Trophoblast cell (in vitro differentiated cells and primary cell): ENCODE results near the gene TNRC6C.
"Not testable (repeated sequence)": the region's sequence is repeated elsewhere in the genome, so short reads cannot be mapped to it uniquely, and the experiment has no call there.

Experiments
- DNase-seq, 2 donors: peaks; one replicate each; pipeline ENCODE4 v3.0.0-alpha.2; 2016
- H2AFZ ChIP-seq: 2 replicates; pipeline ENCODE4 v1.6.1; 2013; ENCODE audit warnings: low read length, moderate library complexity, mild to moderate bottlenecking; ENCODE audit not compliant: insufficient read depth, poor library complexity
- H2AK5ac ChIP-seq: 2 replicates; pipeline ENCODE4 v1.6.1; 2013; ENCODE audit warnings: mild to moderate bottlenecking, low read length
- H2BK120ac ChIP-seq: 2 replicates; pipeline ENCODE4 v1.6.1; 2013; ENCODE audit warnings: low read length, mild to moderate bottlenecking, moderate library complexity; ENCODE audit not compliant: insufficient read depth, poor library complexity
- H2BK12ac ChIP-seq: 2 replicates; pipeline ENCODE4 v1.6.1; 2013; ENCODE audit warnings: mild to moderate bottlenecking, low read length, moderate library complexity
- H2BK5ac ChIP-seq: 2 replicates; pipeline ENCODE4 v1.6.1; 2013; ENCODE audit warnings: low read length, low read depth, moderate library complexity, mild to moderate bottlenecking; ENCODE audit not compliant: poor library complexity
- H3K14ac ChIP-seq: 2 replicates; pipeline ENCODE4 v1.6.1; 2013; ENCODE audit warnings: mild to moderate bottlenecking, low read length
- H3K18ac ChIP-seq: 2 replicates; pipeline ENCODE4 v1.6.1; 2013; ENCODE audit warnings: mild to moderate bottlenecking, low read length
- H3K23ac ChIP-seq: 2 replicates; pipeline ENCODE4 v1.6.1; 2013; ENCODE audit warnings: low read length
- H3K27ac ChIP-seq: 2 replicates; pipeline ENCODE4 v1.5.1; 2013; ENCODE audit warnings: low read depth, mild to moderate bottlenecking, inconsistent platforms, low read length, moderate library complexity
- H3K27me3 ChIP-seq: 2 replicates; pipeline ENCODE4 v1.6.1; 2013; ENCODE audit warnings: inconsistent platforms, mild to moderate bottlenecking, low read length, moderate library complexity; ENCODE audit not compliant: insufficient read depth
- H3K36me3 ChIP-seq, 2 experiments: 1 replicate in 1 of 2; 2 replicates in 1 of 2; pipeline ENCODE4 v1.6.1; 2013; ENCODE audit warnings: low read length in 2 of 2, mild to moderate bottlenecking in 2 of 2, moderate library complexity in 1 of 2; ENCODE audit not compliant: insufficient read depth in 2 of 2, control insufficient read depth in 1 of 2
- H3K4ac ChIP-seq: 2 replicates; pipeline ENCODE4 v1.6.1; 2013; ENCODE audit warnings: low read depth, mild to moderate bottlenecking, low read length, moderate library complexity
- H3K4me1 ChIP-seq, 2 experiments: 1 replicate in 1 of 2; 2 replicates in 1 of 2; pipeline ENCODE4 v1.6.1; 2013; ENCODE audit warnings: low read length in 2 of 2, mild to moderate bottlenecking in 2 of 2, moderate library complexity in 1 of 2; ENCODE audit not compliant: insufficient read depth in 2 of 2, control insufficient read depth in 1 of 2
- H3K4me2 ChIP-seq: 2 replicates; pipeline ENCODE4 v1.6.1; 2013; ENCODE audit warnings: inconsistent platforms, mild to moderate bottlenecking, low read length, moderate library complexity
- H3K4me3 ChIP-seq: 2 replicates; pipeline ENCODE4 v1.5.1; 2013; ENCODE audit warnings: mild to moderate bottlenecking, low read depth, low read length, inconsistent platforms
- H3K79me1 ChIP-seq: one replicate; pipeline ENCODE4 v1.6.1; 2013; ENCODE audit warnings: low read length
- H3K79me2 ChIP-seq: 2 replicates; pipeline ENCODE4 v1.6.1; 2013; ENCODE audit warnings: low read length, mild to moderate bottlenecking; ENCODE audit not compliant: control insufficient read depth, insufficient read depth, poor library complexity
- H3K9ac ChIP-seq: 2 replicates; pipeline ENCODE4 v1.6.1; 2013; ENCODE audit warnings: mild to moderate bottlenecking, low read length
- H3K9me3 ChIP-seq: 2 replicates; pipeline ENCODE4 v1.6.1; 2013; ENCODE audit warnings: low read depth, mild to moderate bottlenecking, control low read depth, inconsistent platforms, low read length; ENCODE audit not compliant: insufficient read depth
- H4K12ac ChIP-seq: 2 replicates; pipeline ENCODE4 v1.6.1; 2013; ENCODE audit warnings: low read depth, mild to moderate bottlenecking, low read length, moderate library complexity
- H4K8ac ChIP-seq: 2 replicates; pipeline ENCODE4 v1.6.1; 2013; ENCODE audit warnings: low read depth, mild to moderate bottlenecking, low read length, moderate library complexity
- H4K91ac ChIP-seq: one replicate; pipeline ENCODE4 v1.6.1; 2013; ENCODE audit warnings: low read depth, mild to moderate bottlenecking, low read length, moderate library complexity
- WGBS: extraction: QIAGEN DNeasy Blood & Tissue Kit; methylation state at CpG from one replicate; pipeline ENCODE4 v1.1.7; 2013; ENCODE audit warnings: missing lambda C conversion rate; ENCODE audit not compliant: insufficient read length, insufficient coverage; ENCODE audit errors: extremely low coverage; 5-methylcytosine and 5-hydroxymethylcytosine counted together

TNRC6C gene

DNA sequence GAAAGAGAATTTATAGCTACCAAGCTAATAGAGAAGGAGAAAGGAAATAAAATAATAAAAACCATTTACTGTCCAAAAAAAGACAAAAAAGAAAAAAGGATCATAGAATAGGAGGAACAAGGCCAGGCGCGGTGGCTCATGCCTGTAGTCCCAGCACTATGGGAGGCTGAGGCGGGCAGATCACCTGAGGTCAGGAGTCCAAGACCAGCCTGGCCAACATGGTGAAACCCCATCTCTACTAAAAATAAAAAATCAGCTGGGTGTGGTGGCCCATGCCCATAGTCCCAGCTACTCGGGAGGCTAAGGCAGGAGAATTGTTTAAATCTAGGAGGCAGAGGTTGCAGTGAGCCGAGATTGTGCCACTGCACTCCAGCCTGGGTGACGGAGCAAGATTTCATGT, 23.9 kb downstream of the TNRC6C start:
- not testable (repeated sequence) for H4K91ac ChIP-seq

DNA sequence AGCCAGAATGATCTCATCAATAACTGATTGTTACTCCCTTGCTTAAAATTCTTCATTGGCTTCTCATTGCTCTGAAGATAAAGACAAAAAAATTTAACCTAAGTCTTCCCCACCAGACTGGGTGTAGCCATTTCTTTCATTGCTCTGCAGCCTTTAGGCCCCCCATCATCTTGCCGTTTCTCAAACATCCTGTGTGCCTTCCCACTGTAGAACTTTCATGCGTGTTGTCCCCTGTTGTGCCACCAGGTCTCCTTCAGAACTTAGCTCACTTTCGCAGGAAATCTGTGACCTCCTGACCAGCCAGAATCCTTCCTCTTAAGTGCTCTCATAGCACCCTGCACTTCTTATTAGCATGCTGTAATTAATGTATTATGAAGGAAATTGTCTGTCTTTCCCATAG, 31.8 kb downstream of the TNRC6C start:
- H3K9ac ChIP-seq: no peak overlapping the region

More for the DNA sequence above, 23.9 kb downstream of the TNRC6C start:
- H4K12ac ChIP-seq, H4K8ac ChIP-seq, DNase-seq, H2BK120ac ChIP-seq, H2BK5ac ChIP-seq, H3K27ac ChIP-seq, H3K4me2 ChIP-seq, H2AFZ ChIP-seq, H3K9ac ChIP-seq, H3K4me3 ChIP-seq, H3K9me3 ChIP-seq, H3K4me1 ChIP-seq, H3K4ac ChIP-seq, H3K14ac ChIP-seq, H3K36me3 ChIP-seq, H2BK12ac ChIP-seq, H3K18ac ChIP-seq, H2AK5ac ChIP-seq, H3K27me3 ChIP-seq, H3K23ac ChIP-seq, H3K79me2 ChIP-seq, H3K79me1 ChIP-seq: not testable (repeated sequence)
- WGBS: no CpG with 5 or more reads among the region's 6 CpGs

DNA sequence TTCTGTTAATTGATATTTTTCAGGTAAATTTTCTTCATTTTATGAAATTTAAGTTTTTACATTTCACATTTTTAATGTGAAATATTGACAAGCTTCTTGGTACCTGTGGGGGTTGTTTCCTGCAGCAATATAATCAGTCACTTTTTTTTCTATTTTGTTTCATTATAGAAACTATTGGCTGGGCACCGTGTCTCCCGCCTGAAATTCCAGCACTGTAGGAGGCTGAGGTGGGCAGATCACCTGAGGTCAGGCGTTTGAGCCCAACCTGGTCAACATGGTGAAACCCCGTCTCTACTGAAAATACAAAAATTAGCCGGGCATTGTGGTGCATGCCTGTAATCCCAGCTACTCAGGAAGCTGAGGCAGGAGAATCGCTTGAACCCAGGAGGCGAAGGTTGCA, 35.2 kb downstream of the TNRC6C start:
- H3K79me2 ChIP-seq, H4K91ac ChIP-seq, H3K27me3 ChIP-seq, H3K79me1 ChIP-seq, DNase-seq, H2BK120ac ChIP-seq, H3K36me3 ChIP-seq, H4K12ac ChIP-seq, H3K18ac ChIP-seq, H3K27ac ChIP-seq, H3K23ac ChIP-seq, H3K4me1 ChIP-seq, H4K8ac ChIP-seq, H2AFZ ChIP-seq, H3K4me2 ChIP-seq, H2AK5ac ChIP-seq, H3K4ac ChIP-seq, H3K9ac ChIP-seq, H2BK5ac ChIP-seq, H3K9me3 ChIP-seq, H3K14ac ChIP-seq, H2BK12ac ChIP-seq, H3K4me3 ChIP-seq: not testable (repeated sequence)
- whole genome bisulfite sequencing: no CpG with 5 or more reads among the region's 7 CpGs

More for the DNA sequence above, 31.8 kb downstream of the TNRC6C start:
- Histone ChIP-seq H3K18ac (no peak overlapping the region), H2AFZ (no peak overlapping the region), H4K12ac (no peak overlapping the region), H2BK5ac (no peak overlapping the region), H3K36me3 (no peaks in the 10 kb centered on the region), H2BK12ac (no peak overlapping the region), H3K4me2 (no peak overlapping the region), H2BK120ac (no peak overlapping the region), H3K4me1 (no peaks in the 10 kb centered on the region), H3K23ac (no peak overlapping the region), H4K8ac (no peak overlapping the region), H3K27me3 (no peaks in the 10 kb centered on the region), H2AK5ac (no peak overlapping the region), H3K14ac (no peak overlapping the region), H4K91ac (no peak overlapping the region), H3K4ac (no peak overlapping the region), H3K9me3 (no peaks in the 10 kb centered on the region), H3K4me3 (no peak overlapping the region), H3K79me2 (no peaks in the 10 kb centered on the region), H3K27ac (no peak overlapping the region), H3K79me1 (no peaks in the 10 kb centered on the region)
- no peak for DNase-seq
- WGBS: no CpG with 5 or more reads among the region's 3 CpGs

DNA sequence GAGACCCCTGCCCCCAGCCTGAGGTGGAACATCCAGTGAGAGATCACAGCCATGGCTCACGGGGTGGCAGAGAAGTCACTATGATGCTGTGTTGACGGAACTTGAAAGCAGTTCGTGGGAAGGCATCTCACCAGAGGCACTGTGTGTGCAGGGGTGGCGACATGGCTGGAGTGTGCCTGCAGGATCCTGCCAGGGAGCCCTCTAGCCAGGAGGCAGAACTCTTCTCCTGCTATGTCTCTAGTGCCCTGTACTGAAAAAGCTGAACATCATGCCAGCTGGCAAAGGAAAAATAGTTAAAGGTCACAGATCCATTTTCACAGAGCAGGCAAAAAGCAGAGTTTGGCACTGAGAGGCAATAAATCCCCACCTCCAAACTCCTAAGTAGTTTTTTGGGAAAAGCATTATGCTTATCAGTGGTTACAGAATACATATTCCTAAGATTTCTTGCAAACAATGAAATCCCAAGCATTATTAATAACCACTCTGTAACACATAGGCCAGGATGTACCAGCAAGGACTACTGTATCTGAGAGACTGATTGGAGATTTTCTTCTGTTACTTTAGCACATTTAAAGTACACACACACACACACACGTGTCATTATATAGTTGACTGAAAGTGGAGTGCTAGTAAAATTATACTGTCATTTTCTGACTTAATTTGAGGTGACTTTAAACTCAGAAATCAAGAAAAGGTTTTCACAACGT, 36.8 kb downstream of the TNRC6C start:
- no peak overlapping the region for H3K4me3 ChIP-seq
- no peaks in the 10 kb centered on the region for H3K4me1 ChIP-seq
- H4K8ac ChIP-seq: no peak overlapping the region
- no peak overlapping the region for H3K18ac ChIP-seq
- no peak overlapping the region for H2BK120ac ChIP-seq
- H3K14ac ChIP-seq: no peak overlapping the region
- H3K4me2 ChIP-seq: no peak overlapping the region
- no peaks in the 10 kb centered on the region for H3K9me3 ChIP-seq
- H3K23ac ChIP-seq: no peak overlapping the region
- H3K79me1 ChIP-seq: no peaks in the 10 kb centered on the region
- no peaks in the 10 kb centered on the region for H3K79me2 ChIP-seq
- no peak overlapping the region for H2BK5ac ChIP-seq
- no peak overlapping the region for H4K91ac ChIP-seq
- no peak overlapping the region for H2AK5ac ChIP-seq
- H4K12ac ChIP-seq: no peak overlapping the region
- no CpG with 5 or more reads among the region's 6 CpGs for WGBS
- H3K36me3 ChIP-seq: no peaks in the 10 kb centered on the region
- H3K27me3 ChIP-seq: no peaks in the 10 kb centered on the region
- H2BK12ac ChIP-seq: no peak overlapping the region
- H3K4ac ChIP-seq: no peak overlapping the region
- no peak overlapping the region for H3K9ac ChIP-seq
- H3K27ac ChIP-seq: no peak overlapping the region
- DNase-seq: no peak
- no peak overlapping the region for H2AFZ ChIP-seq
